Activated T-cell treated with anti-CD3 and anti-CD28 coated beads, Interleukin-2, amount 50 U/mL, for 72 hours (primary cell): Measurements from ENCODE around the gene FOXM1. TPM values are rescaled to one million over a fixed set of nuclear protein-coding genes. Genes with fewer than 3 reads are reported as not detected.
"Not testable (repeated sequence)": the region's sequence is repeated elsewhere in the genome, so short reads cannot be mapped to it uniquely, and the experiment has no call there.

Experiments
- ATAC-seq, 2 donors: fragments of 150-1000 bp; cut with Tn5 transposase; replicated peaks in 1 of 2; 2 replicates each; pipeline ENCODE4 v1.10.0; 2021; ENCODE audit warnings: moderate library complexity in 2 of 2, mild to moderate bottlenecking in 1 of 2
- DNase-seq, 2 donors: peaks; one replicate each; pipeline ENCODE4 v3.0.0; 2021 to 2022; ENCODE audit warnings: mixed read lengths in 1 of 2
- H3K27ac Mint-ChIP-seq: one replicate; pipeline ENCODE4 v1.8.0; 2022; ENCODE audit warnings: mild to moderate bottlenecking, moderate library complexity, mixed read lengths
- H3K27me3 Mint-ChIP-seq: one replicate; pipeline ENCODE4 v1.8.0; 2022; ENCODE audit warnings: low read depth, mixed read lengths
- H3K36me3 Mint-ChIP-seq, 2 donors: one replicate each; pipeline ENCODE4 v1.8.0; 2022; ENCODE audit warnings: mixed read lengths in 2 of 2, mild to moderate bottlenecking in 1 of 2; ENCODE audit not compliant: insufficient read depth in 2 of 2
- H3K4me1 Mint-ChIP-seq: one replicate; pipeline ENCODE4 v1.8.0; 2022; ENCODE audit warnings: low read depth, mixed read lengths
- H3K4me3 Mint-ChIP-seq, 2 donors: one replicate each; pipeline ENCODE4 v1.8.0; 2022; ENCODE audit warnings: mild to moderate bottlenecking in 2 of 2, mixed read lengths in 2 of 2, moderate library complexity in 2 of 2
- H3K9me3 Mint-ChIP-seq, 2 donors: one replicate each; pipeline ENCODE4 v1.8.0; 2022; ENCODE audit warnings: mixed read lengths in 2 of 2
- total RNA-seq, 2 donors: library from RNA; stranded (reverse); gene quantifications; one replicate each; pipeline ENCODE4 v1.2.3, GENCODE V29; 2022

FOXM1 gene
- total RNA-seq, 2 donors from 2014 or later = 109 to 119 TPM

DNA sequence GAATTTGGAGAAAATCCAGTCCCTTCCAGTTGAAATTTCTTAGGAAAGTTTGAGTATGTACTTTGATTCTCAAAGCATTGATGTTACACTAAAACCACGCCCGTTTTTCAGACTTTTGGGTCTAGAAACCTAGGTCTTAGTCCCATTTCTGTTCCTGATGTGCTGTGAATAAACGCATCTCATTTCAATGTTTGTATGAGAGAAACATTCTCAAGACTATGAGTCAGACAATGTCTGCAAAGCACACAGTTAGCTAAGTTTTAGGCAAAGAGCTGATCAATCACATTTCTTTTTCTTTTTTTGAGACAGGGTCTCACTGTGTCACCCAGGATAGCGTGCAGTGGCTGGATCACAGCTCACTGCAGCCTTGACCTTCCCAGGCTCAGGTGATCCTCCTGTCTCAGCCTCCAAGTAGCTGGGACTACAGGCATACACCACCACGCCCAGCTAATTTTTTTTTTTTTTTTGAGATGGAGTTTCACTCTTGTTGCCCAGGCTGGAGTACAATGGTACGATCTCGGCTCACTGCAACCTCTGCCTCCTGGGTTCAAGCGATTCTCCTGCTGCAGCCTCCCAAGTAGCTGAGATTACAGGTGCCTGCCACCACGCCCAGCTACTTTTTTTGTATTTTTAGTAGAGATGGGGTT is 7.9 kb downstream of the FOXM1 start:
- H3K9me3 Mint-ChIP-seq, H3K27me3 Mint-ChIP-seq, ATAC-seq, DNase-seq: not testable (repeated sequence)
- peak overlapping the region in 1 of 2 donors; percentile 32 for H3K4me3 Mint-ChIP-seq
- H3K4me1 Mint-ChIP-seq = peaks cover 30% of the 10 kb centered on the region
- peaks cover 16 to 36% of the 10 kb centered on the region in 2 donors for H3K36me3 Mint-ChIP-seq
- H3K27ac Mint-ChIP-seq = peak overlapping the region; percentile 92

DNA sequence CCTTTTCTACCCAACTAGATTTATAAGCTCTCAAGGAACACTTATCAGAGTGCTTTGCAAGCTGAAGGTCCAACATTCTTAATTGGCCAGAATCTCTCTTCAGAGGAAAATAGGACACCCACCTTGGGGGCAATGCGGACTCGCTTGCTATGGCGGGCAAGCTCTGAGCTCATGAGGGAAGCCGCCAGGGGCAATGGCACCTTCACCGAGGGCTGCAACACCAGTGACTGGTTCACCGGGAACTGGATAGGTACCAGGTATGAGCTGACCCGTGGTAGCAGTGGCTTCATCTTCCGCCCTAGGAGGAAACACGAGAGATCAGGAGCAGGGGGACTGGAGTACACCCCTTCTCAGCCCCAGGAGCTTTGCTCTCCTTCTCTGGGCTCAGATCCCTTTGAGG is 12.8 kb downstream of the FOXM1 start:
- Mint-ChIP-seq H3K9me3 (no peaks in the 10 kb centered on the region), H3K4me3 (no peak overlapping the region), H3K27ac (peak overlapping the region; percentile 31), H3K27me3 (no peaks in the 10 kb centered on the region), H3K36me3 (peaks cover 17 to 45% of the 10 kb centered on the region in 2 donors), H3K4me1 (peaks cover 23% of the 10 kb centered on the region)
- DNase-seq = no peak
- no peak for ATAC-seq

- not testable (repeated sequence) for H3K9me3 Mint-ChIP-seq, DNase-seq, H3K27me3 Mint-ChIP-seq, H3K27ac Mint-ChIP-seq, H3K4me3 Mint-ChIP-seq, ATAC-seq
- Mint-ChIP-seq H3K36me3 (peaks cover 16 to 47% of the 10 kb centered on the region in 2 donors), H3K4me1 (peaks cover 15% of the 10 kb centered on the region)
These were observed 13.6 kb downstream of the FOXM1 start for GRCh38 chr12:2863402-2863801.

GRCh38 chr12:2862876-2863275 is 14.1 kb downstream of the FOXM1 start:
- DNase-seq (no peak), ATAC-seq (no peak)
- no peak overlapping the region for H3K4me3 Mint-ChIP-seq
- H3K9me3 Mint-ChIP-seq = no peaks in the 10 kb centered on the region
- H3K27ac Mint-ChIP-seq = no peak overlapping the region
- peaks cover 10% of the 10 kb centered on the region for H3K4me1 Mint-ChIP-seq
- H3K36me3 Mint-ChIP-seq = peaks cover 14 to 49% of the 10 kb centered on the region in 2 donors
- no peaks in the 10 kb centered on the region for H3K27me3 Mint-ChIP-seq

DNA sequence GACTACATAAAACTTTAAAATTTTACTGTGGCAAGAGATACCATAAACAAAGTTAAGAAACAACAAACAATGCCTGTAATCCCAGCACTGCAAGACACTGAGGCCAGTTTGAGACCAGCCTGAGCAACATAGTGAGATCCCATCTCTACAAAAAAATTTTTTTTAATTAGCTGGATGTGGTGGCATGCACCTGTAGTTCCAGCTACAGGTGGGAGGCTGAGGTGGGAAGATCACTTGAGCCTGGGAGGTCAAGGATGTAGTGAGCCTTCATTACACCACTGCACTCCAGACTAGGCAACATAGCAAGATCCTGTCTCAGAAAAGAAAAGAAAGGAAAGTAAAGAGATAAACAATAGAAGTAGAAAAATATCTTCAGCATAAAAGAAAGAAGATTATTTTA is 16.8 kb downstream of the FOXM1 start:
- DNase-seq = no peak
- Mint-ChIP-seq H3K27me3 (no peaks in the 10 kb centered on the region), H3K27ac (no peak overlapping the region), H3K36me3 (peaks cover 5 to 32% of the 10 kb centered on the region in 2 donors), H3K4me3 (no peak overlapping the region), H3K9me3 (no peaks in the 10 kb centered on the region), H3K4me1 (no peaks in the 10 kb centered on the region)
- ATAC-seq = no peak

DNA sequence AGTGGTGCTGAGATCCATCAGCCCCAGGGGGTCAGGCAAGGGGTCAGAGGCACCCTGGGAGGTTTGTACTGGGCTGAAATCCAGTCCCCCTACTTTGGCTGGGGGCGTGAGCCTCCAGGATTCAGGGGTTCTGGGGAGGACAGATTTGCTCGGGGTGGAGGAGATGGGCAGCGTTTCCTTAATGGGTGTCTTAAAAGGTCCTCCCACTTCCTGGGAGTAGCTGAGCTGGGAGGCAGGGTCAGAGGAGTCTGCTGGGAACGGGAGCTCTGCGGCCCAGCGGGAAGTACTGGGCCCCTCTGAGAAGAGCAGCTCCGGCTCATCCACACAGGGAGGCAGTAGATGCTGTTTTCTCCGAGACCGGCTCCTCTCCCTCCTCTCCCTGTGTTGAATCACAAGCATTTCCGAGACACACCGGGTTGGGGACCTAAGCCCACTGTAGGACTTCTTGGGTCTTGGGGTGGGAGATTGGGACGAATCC is 18.0 kb downstream of the FOXM1 start:
- Mint-ChIP-seq H3K36me3 (peaks cover 4 to 23% of the 10 kb centered on the region in 2 donors), H3K9me3 (no peaks in the 10 kb centered on the region), H3K27ac (no peak overlapping the region), H3K4me1 (no peaks in the 10 kb centered on the region), H3K4me3 (no peak overlapping the region), H3K27me3 (no peaks in the 10 kb centered on the region)
- DNase-seq (no peak), ATAC-seq (no peak)

DNA sequence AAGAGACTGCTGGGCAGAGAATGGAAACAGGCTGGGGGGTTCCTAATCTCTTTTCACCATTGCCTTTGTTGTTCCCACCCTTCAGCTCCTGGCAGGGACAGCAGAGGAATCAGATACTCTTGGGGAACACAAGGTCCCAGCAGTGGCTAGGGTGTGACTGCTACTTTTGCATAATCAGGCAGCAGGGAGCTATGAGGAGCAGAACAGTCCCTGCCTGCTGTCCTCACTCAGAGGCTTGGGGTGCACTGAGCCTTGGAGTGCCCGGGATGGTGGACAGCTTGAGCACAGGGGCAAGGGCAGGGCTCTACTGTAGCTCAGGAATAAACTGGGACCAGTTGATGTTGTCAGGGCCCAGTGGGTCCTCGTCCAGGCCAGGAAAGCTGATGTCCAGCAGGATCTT is 18.6 kb downstream of the FOXM1 start:
- no peak overlapping the region for H3K4me3 Mint-ChIP-seq
- H3K27me3 Mint-ChIP-seq = no peaks in the 10 kb centered on the region
- no peak overlapping the region for H3K27ac Mint-ChIP-seq
- H3K9me3 Mint-ChIP-seq = no peaks in the 10 kb centered on the region
- DNase-seq (no peak), ATAC-seq (no peak)
- no peaks in the 10 kb centered on the region for H3K4me1 Mint-ChIP-seq
- H3K36me3 Mint-ChIP-seq = peaks cover 3 to 18% of the 10 kb centered on the region in 2 donors

GRCh38 chr12:2857576-2857975 is 19.4 kb downstream of the FOXM1 start:
- H3K9me3 Mint-ChIP-seq = no peaks in the 10 kb centered on the region
- ATAC-seq = no peak
- H3K27ac Mint-ChIP-seq = no peak overlapping the region
- DNase-seq = no peak
- peaks cover 3 to 15% of the 10 kb centered on the region in 2 donors for H3K36me3 Mint-ChIP-seq
- no peaks in the 10 kb centered on the region for H3K27me3 Mint-ChIP-seq
- H3K4me1 Mint-ChIP-seq = no peaks in the 10 kb centered on the region
- H3K4me3 Mint-ChIP-seq = no peak overlapping the region

DNA sequence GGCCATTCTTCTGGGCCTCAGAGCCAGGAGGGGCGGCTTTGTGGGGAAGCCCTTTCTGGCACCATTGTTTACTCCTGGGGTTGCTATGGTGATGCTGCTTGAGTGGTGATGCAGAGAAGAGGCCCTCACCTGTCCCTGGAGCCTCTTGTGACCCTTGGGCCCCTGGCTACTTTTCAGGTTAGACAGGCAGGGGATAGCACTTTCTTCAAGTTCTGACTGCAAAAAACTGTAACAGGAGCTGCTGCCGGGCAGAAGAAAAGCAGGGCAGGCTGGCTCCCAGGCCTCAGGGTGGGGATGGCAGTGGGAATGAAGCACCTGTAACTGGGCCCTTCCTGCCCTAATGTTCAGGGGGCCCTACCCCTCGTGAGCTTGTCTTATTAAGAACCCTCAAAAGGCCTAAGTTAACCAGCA is 19.9 kb downstream of the FOXM1 start, which contains the start of gene TEX52:
Gene TEX52 (minus strand): TSS at position 19 of the 411 bp plus-strand sequence. CDS start 13 bp downstream, at position 6.
- no peaks in the 10 kb centered on the region for H3K27me3 Mint-ChIP-seq
- ATAC-seq (no peak), DNase-seq (no peak)
- peak within 1 kb of the TSS; percentile 33 for H3K27ac Mint-ChIP-seq
- H3K4me3 Mint-ChIP-seq = no peak within 1 kb of the TSS
- no peaks in the 10 kb centered on the region for H3K4me1 Mint-ChIP-seq
- peaks cover 3 to 15% of the 10 kb centered on the region in 2 donors for H3K36me3 Mint-ChIP-seq
- H3K9me3 Mint-ChIP-seq = no peaks in the 10 kb centered on the region

DNA sequence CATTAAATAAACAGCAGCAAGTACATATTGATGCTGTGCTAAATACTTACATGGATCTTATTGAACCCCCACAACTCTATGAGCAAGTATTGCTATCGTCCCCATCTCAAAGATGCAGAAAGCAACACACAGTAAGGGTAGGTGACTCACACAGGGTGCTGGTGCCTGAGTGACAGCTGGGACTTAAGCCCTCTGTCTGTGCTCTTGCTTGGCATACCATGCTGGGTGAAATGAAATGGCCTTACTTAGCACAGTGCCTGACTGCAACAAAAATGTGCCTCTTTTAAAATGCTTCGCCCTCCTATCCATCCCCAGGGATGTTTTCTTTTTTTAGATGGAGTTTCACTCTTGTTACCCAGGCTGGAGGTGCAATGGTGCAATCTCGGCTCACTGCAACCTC is 20.9 kb downstream of the FOXM1 start:
- Mint-ChIP-seq H3K9me3 (no peaks in the 10 kb centered on the region), H3K36me3 (peaks cover 3 to 15% of the 10 kb centered on the region in 2 donors), H3K4me3 (no peak overlapping the region), H3K27ac (peak overlapping the region; percentile 33), H3K4me1 (no peaks in the 10 kb centered on the region), H3K27me3 (no peaks in the 10 kb centered on the region)
- DNase-seq = no peak
- no peak for ATAC-seq

DNA sequence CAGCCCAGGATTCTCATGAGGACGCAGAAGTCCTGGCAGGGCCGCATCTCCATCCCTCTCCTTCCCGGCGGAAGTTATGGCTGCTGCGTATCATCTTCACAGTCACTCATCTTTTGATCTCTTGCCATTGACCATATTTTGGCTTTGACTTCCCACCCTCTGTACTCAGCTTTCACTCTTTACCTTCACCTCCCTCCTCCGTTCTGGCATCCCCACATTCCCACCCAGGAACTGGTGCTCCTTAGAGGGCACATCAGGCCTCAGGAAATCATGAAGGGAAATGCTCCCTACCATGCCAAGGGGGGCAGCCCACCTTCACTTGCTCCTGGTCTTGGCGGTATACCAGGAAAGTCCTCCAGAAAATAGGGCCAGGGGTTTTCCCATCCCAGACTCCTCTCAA is 21.4 kb downstream of the FOXM1 start:
- H3K27me3 Mint-ChIP-seq = no peaks in the 10 kb centered on the region
- ATAC-seq (no peak), DNase-seq (no peak)
- no peaks in the 10 kb centered on the region for H3K9me3 Mint-ChIP-seq
- H3K4me3 Mint-ChIP-seq = no peak overlapping the region
- no peak overlapping the region for H3K27ac Mint-ChIP-seq
- H3K36me3 Mint-ChIP-seq = peaks cover 3 to 15% of the 10 kb centered on the region in 2 donors
- no peaks in the 10 kb centered on the region for H3K4me1 Mint-ChIP-seq

GRCh38 chr12:2854669-2855453 is 22.1 kb downstream of the FOXM1 start:
- H3K27me3 Mint-ChIP-seq = no peaks in the 10 kb centered on the region
- no peak for ATAC-seq
- H3K4me3 Mint-ChIP-seq = no peak overlapping the region
- H3K9me3 Mint-ChIP-seq = no peaks in the 10 kb centered on the region
- H3K27ac Mint-ChIP-seq = no peak overlapping the region
- no peaks in the 10 kb centered on the region for H3K4me1 Mint-ChIP-seq
- DNase-seq = no peak
- peaks cover 3 to 11% of the 10 kb centered on the region in 2 donors for H3K36me3 Mint-ChIP-seq

DNA sequence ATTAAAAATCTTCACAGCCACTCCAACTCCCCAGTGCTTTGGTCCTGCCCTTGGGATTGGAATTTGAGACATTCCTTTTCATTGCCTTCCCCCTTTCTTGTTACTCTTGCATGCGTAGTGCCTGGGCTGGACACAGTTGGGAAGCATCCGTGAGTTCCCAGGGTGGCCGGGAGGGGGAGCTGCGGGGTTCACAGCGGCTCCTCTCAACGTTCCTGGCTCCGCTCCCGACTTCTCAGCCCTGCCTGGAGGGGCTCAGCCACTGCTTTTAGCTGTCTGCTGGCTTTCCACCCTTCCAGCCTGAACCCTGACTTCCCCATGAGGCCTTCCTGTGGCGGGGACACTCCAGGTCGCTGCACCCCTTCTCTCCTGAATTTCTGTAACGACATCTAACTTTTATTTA is 23.3 kb downstream of the FOXM1 start:
- Mint-ChIP-seq H3K4me3 (no peak overlapping the region), H3K27me3 (no peaks in the 10 kb centered on the region), H3K4me1 (no peaks in the 10 kb centered on the region), H3K9me3 (no peaks in the 10 kb centered on the region), H3K36me3 (peaks cover 1 to 5% of the 10 kb centered on the region in 2 donors), H3K27ac (peak overlapping the region; percentile 13)
- peak; percentile 53 to 68 for DNase-seq
- peak; percentile 55 to 69 for ATAC-seq
